Measurements from ENCODE around the gene IQCH.
"Not testable (repeated sequence)": the region's sequence is repeated elsewhere in the genome, so short reads cannot be mapped to it uniquely, and the experiment has no call there.

IQCH gene

DNA sequence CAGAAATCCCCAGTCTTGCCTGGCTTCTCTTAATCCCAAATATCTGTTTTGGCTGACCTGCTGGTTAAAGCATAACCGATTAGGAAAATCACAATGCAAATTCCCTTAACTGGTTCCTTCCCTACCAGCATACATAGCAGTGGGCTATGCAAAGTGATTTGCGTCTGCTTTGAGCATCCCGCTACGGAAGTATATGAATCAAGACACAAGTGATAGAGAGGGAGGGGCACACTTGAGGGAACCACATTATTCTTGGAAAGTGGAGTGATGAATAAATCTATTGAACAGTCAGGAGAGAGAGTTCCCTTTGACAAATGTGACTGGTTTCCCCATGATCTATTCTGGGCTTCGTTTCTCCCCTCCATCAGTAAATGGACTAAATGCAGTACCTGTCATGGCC lies 146.8 kb downstream of the IQCH start:
- no peak for DNase-seq

- no peak for DNase-seq
Observed at GRCh38 chr15:67403428-67404154, 149.0 kb downstream of the IQCH start.

GRCh38 chr15:67405208-67406191 lies 150.9 kb downstream of the IQCH start:
- DNase-seq = no peak

GRCh38 chr15:67406257-67406861 lies 151.8 kb downstream of the IQCH start:
- peak; percentile 33 for DNase-seq

- DNase-seq = no peak
Observed at GRCh38 chr15:67407786-67408185, 153.2 kb downstream of the IQCH start.

- no peak for DNase-seq
Observed at GRCh38 chr15:67409175-67409574, 154.6 kb downstream of the IQCH start.

- no peak for DNase-seq
Observed at GRCh38 chr15:67411486-67411885, 156.9 kb downstream of the IQCH start.

GRCh38 chr15:67413770-67414390 lies 159.3 kb downstream of the IQCH start:
- DNase-seq = no peak

- DNase-seq = no peak
Observed at GRCh38 chr15:67415181-67415580, 160.6 kb downstream of the IQCH start.

DNA sequence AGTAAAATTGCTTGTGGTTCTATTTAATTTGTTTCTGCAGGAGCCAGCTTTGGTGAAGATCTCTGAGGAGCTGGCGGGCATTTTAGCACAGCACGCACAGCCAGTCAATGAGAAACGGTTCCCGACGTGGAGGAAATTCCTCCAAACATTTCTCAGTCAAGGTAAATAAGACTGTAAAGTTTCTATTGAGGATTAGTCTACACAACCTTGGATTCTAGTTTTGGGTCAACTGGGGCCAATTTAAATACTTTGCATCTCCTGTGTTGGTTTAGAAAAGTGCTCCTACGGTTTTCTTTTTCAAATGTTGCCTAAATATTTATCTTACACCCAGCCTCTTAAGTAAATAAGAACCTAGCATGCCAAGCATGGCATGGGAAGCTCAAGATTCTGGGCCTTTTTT lies 162.3 kb downstream of the IQCH start:
- no peak for DNase-seq

- no peak for DNase-seq
Observed at GRCh38 chr15:67419705-67420104, 165.1 kb downstream of the IQCH start.

GRCh38 chr15:67420137-67420536 lies 165.6 kb downstream of the IQCH start:
- no peak for DNase-seq

DNA sequence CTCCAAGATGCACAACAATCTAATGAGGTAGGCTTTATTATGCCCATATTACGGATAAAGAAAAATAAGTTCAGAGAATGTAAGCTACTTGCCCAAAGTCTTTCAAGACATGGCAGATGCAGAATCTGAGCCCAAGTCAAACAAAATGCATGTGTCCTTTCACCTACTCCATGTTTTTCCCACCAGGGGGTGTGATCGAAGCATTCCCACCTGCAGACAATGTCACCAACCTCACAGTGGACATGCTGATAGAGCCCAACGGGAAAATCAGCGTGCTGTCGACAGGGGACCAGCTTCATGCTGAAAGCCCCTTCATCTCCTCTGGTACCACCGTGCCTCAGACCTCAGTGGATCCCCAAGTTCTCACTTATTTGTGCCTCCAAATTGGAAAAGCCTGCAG lies 166.5 kb downstream of the IQCH start:
- no peak for DNase-seq

GRCh38 chr15:67422296-67422695 lies 167.7 kb downstream of the IQCH start:
- DNase-seq = no peak

DNA sequence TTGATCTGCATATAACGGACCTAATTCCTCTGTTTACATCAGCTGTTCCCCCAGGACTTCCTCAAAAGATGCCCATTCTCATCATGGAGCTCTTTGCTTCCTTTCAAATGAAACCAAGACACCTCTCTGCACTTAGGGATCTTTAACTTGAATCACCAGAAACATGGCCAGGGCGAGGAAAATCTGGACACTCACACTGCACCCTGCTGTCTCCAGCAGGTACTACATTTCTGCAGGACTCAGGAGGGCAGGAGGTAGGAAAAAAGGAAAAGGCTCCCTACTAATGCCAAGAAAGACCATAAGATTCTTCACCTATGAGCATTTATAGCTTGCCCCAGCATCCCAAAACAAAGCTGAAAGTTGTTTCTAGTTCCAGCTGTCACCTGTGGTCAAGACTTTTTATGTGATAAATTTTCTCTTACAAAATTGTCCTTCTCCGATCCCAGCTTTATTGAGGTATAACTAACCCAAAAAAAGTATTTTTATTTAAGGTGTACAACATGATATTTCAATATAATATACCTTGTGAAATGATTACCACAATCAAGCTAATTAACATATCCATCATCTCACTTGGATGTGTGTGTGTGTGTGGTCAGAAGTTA lies 179.0 kb downstream of the IQCH start:
- DNase-seq = peak; percentile 58

DNA sequence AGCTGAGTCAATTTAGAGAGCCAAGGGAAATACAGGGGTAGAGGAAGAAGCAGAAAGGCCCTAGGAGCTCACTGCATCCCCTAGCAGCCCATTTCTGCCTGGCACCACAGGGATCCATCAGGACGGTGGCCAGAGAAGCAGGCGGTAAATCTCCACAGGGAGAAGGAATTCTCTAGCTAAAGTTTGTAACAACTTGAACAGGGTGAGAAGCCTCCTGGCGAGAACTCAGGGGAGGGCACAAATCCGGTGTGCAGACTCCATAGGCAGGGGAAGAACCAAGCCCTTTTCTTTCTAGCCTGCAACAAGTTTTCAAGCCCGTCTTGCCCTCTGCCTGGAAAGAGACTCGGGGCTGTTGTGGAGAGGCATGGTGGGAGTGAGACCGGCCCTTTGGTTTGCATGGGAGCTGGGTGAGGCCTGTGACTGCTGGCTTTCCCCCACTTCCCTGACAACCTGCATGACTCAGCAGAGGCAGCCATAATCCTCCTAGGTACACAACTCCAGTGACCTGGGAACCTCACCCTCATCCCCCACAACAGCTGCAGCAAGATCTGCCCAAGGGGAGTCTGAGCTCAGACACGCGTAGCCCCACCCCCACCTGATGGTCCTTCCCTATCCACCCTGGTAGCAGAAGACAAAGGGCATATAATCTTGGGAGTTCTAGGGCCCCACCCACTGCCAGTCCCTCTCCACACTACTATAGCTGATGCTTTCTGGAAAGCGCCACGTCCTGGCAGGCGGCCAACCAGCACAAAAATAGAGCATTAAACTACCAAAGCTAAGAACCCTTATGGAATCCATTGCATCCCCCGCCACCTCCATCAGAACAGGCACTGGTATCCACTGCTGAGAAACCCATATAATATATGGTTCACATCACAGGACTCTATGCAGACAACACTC lies 182.0 kb downstream of the IQCH start:
- DNase-seq = not testable (repeated sequence)

DNA sequence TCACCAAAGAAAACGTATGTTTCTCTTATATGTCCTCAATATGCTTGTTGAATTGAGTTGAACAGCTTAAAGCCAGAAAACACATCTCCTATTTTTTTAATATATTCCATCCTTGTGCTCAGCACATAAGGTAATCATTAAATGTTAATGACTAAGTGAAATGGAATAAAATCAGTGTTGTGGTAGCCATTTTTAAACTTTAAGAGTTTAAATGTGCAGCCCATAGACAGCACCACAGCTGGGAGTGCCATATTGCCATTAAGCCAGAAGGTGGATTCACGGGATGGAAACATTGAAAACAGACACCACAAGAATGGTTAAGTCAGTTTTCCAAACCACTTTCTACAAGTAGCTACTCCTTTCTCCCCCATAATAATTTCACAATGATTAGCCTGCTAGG lies 189.5 kb downstream of the IQCH start:
- DNase-seq = no peak

DNA sequence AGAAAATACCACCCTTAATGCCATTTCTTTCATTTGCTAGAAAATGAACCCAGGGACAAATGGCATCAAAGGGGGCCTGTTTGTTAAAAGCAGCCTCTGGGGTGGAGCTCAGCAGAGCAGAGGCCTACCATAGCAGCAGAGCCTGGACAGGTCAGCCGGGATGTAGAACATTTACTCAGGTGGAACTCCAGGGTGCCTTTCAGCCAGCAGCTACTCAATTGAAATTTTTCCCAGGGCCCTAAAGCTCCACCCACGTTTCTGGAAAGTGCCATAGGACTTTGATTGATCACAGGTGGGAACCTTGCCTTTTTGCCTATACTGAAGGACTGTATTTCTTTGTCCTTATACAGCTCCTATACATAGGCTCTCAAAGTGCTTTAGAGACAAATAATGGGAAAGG lies 191.9 kb downstream of the IQCH start:
- DNase-seq = no peak

GRCh38 chr15:67448372-67448771 lies 193.8 kb downstream of the IQCH start:
- not testable (repeated sequence) for DNase-seq

- DNase-seq = not testable (repeated sequence)
Observed at GRCh38 chr15:67453703-67454102, 199.1 kb downstream of the IQCH start.
